ENCODE results near the gene GYPE.
"Not testable (repeated sequence)": the region's sequence is repeated elsewhere in the genome, so short reads cannot be mapped to it uniquely, and the experiment has no call there.

GYPE gene

GRCh38 chr4:143905440-143905839 is at the start of gene GYPE:
Gene GYPE, minus strand, starts transcription at chr4:143905559. Its CDS starts 52 bp downstream, at chr4:143905507.
- not testable (repeated sequence) for DNase-seq (ENCODE audit: low spot score)

- not testable (repeated sequence) for DNase-seq (ENCODE audit: low spot score)
Observed at GRCh38 chr4:143951458-143951972, 46.2 kb upstream of the GYPE start.

- not testable (repeated sequence) for DNase-seq (ENCODE audit: low spot score)
Observed at GRCh38 chr4:143950967-143951366, 45.6 kb upstream of the GYPE start.

- DNase-seq (ENCODE audit: low spot score) = not testable (repeated sequence)
Observed at GRCh38 chr4:143950185-143950584, 44.8 kb upstream of the GYPE start.

- not testable (repeated sequence) for DNase-seq (ENCODE audit: low spot score)
Observed at GRCh38 chr4:143947493-143947892, 42.1 kb upstream of the GYPE start.

GRCh38 chr4:143940708-143941107 is 35.3 kb upstream of the GYPE start:
- DNase-seq (ENCODE audit: low spot score) = not testable (repeated sequence)

- DNase-seq (ENCODE audit: low spot score) = no peak
Observed at GRCh38 chr4:143939528-143939927, 34.2 kb upstream of the GYPE start.

GRCh38 chr4:143938890-143939289 is 33.5 kb upstream of the GYPE start:
- not testable (repeated sequence) for DNase-seq (ENCODE audit: low spot score)

More at GRCh38 chr4:143939528-143939927, 34.2 kb upstream of the GYPE start:
- no peak for TF ChIP-seq CTCF (IDR thresholded peaks at IDR 0.05; ENCODE audit: extremely low read depth, missing control alignments)

GRCh38 chr4:143921181-143921580 is 15.8 kb upstream of the GYPE start:
- DNase-seq (ENCODE audit: low spot score) = no peak
- TF ChIP-seq CTCF (IDR thresholded peaks at IDR 0.05; ENCODE audit: extremely low read depth, missing control alignments) = no peak

GRCh38 chr4:143916485-143916884 is 11.1 kb upstream of the GYPE start:
- not testable (repeated sequence) for DNase-seq (ENCODE audit: low spot score)

GRCh38 chr4:143912478-143912877 is 7.1 kb upstream of the GYPE start:
- DNase-seq (ENCODE audit: low spot score) = not testable (repeated sequence)

- peak; percentile 21 for DNase-seq (ENCODE audit: low spot score)
Observed at GRCh38 chr4:143911528-143912417, 6.4 kb upstream of the GYPE start.

GRCh38 chr4:143910906-143911305 is 5.5 kb upstream of the GYPE start:
- DNase-seq (ENCODE audit: low spot score) = not testable (repeated sequence)

GRCh38 chr4:143907811-143908210 is 2.5 kb upstream of the GYPE start:
- peak; percentile 19 for TF ChIP-seq CTCF (IDR thresholded peaks at IDR 0.05; ENCODE audit: extremely low read depth, missing control alignments)
- DNase-seq (ENCODE audit: low spot score) = peak; percentile 16

- not testable (repeated sequence) for DNase-seq (ENCODE audit: low spot score)
Observed at GRCh38 chr4:143904431-143904830, 928 bp downstream of the GYPE start.

- not testable (repeated sequence) for DNase-seq (ENCODE audit: low spot score)
Observed at GRCh38 chr4:143890323-143890722, 15.0 kb downstream of the GYPE start.

GRCh38 chr4:143888189-143888588 is 17.2 kb downstream of the GYPE start:
- DNase-seq (ENCODE audit: low spot score) = not testable (repeated sequence)

- DNase-seq (ENCODE audit: low spot score) = not testable (repeated sequence)
Observed at GRCh38 chr4:143884965-143885364, 20.4 kb downstream of the GYPE start.
